PC-3 (cell line): ENCODE results near the gene ABCB10. TPM values are rescaled to one million over a fixed set of nuclear protein-coding genes. Genes with fewer than 3 reads are reported as not detected.

ENCODE experiments used
- ATAC-seq: fragments of 200-7000 bp; cut with Tn5 transposase; 2 replicates; pipeline ENCODE4 v1.9.1; 2020; ENCODE audit warnings: mild to moderate bottlenecking, moderate library complexity
- Bru-seq: library from RNA; stranded (reverse); fragments of 400-500 nt; gene quantifications from one replicate; lab custom pipeline; 2021; lab: Mats Ljungman, UMichigan
- BruChase-seq, 2 experiments: library from RNA; stranded (reverse); fragments of 400-500 nt; gene quantifications; one replicate each; lab custom pipeline; 2021; lab: Mats Ljungman, UMichigan
- BruUV-seq: library from RNA; stranded (reverse); fragments of 400-500 nt; replicated peaks from 2 replicates; lab custom pipeline; 2021; lab: Mats Ljungman, UMichigan
- CTCF ChIA-PET: fragments of 300-600 bp; sonication (Branson Sonifier 250); formaldehyde crosslinking; loops from one replicate; lab custom pipeline; 2022; ENCODE audit warnings: antibody characterized with exemption; lab: Charles Lee
- POLR2A ChIA-PET: fragments of 300-600 bp; sonication (Branson Sonifier 250); formaldehyde crosslinking; loops from one replicate; lab custom pipeline; 2022; ENCODE audit warnings: antibody characterized with exemption; ENCODE audit not compliant: unreplicated experiment; lab: Charles Lee
- DNase-seq: peaks from one replicate; pipeline ENCODE4 v3.0.0-alpha.2; 2015
- H2AFZ ChIP-seq: fragments of 300-600 bp; sonication (generic); 2 replicates; pipeline ENCODE4 v1.6.0; 2016; ENCODE audit warnings: antibody characterized with exemption, low read length
- H3F3A ChIP-seq: fragments of 300-600 bp; sonication (generic); one replicate; pipeline ENCODE4 v1.6.0; 2017; ENCODE audit warnings: antibody characterized with exemption, low read length, control low read depth, mild to moderate bottlenecking; ENCODE audit not compliant: unreplicated experiment
- H3K27ac ChIP-seq: fragments of 300-600 bp; sonication (generic); 2 replicates; pipeline ENCODE4 v1.5.1; 2016; ENCODE audit warnings: mild to moderate bottlenecking, low read length
- H3K27me3 ChIP-seq: fragments of 300-600 bp; sonication (generic); 2 replicates; pipeline ENCODE4 v1.6.1; 2016; ENCODE audit warnings: low read length, mixed read lengths
- H3K36me3 ChIP-seq: fragments of 300-600 bp; sonication (generic); 2 replicates; pipeline ENCODE4 v1.6.1; 2016; ENCODE audit warnings: low read depth, mixed run types, low read length, mixed read lengths
- H3K4me1 ChIP-seq: fragments of 300-600 bp; sonication (generic); 2 replicates; pipeline ENCODE4 v1.5.1; 2016; ENCODE audit warnings: low read length; ENCODE audit not compliant: insufficient read depth
- H3K4me2 ChIP-seq: fragments of 300-600 bp; sonication (generic); 2 replicates; pipeline ENCODE4 v1.6.0; 2016; ENCODE audit warnings: low read length
- H3K4me3 ChIP-seq: fragments of 300-600 bp; sonication (generic); 2 replicates; pipeline ENCODE4 v1.5.1; 2016; ENCODE audit warnings: mild to moderate bottlenecking, low read length, mixed read lengths
- H3K79me2 ChIP-seq: fragments of 300-600 bp; sonication (generic); 2 replicates; pipeline ENCODE4 v1.6.1; 2017; ENCODE audit warnings: low read length, mixed read lengths
- H3K9ac ChIP-seq: fragments of 300-600 bp; sonication (generic); 2 replicates; pipeline ENCODE4 v1.6.0; 2016; ENCODE audit warnings: mild to moderate bottlenecking, low read length
- H3K9me2 ChIP-seq: fragments of 300-600 bp; sonication (generic); replicated peaks from 2 replicates; pipeline ENCODE4 v1.6.1; 2016; ENCODE audit warnings: mixed run types, low read length, mixed read lengths
- H3K9me3 ChIP-seq: fragments of 300-600 bp; sonication (generic); 2 replicates; pipeline ENCODE4 v1.6.1; 2016; ENCODE audit warnings: low read length, mixed read lengths
- H4K20me1 ChIP-seq: fragments of 300-600 bp; sonication (generic); 2 replicates; pipeline ENCODE4 v1.6.1; 2016; ENCODE audit warnings: low read length, mixed read lengths
- CTCF ChIP-seq: fragments of 300-600 bp; sonication (generic); conservative IDR thresholded peaks from 2 replicates; pipeline ENCODE4 v1.5.1; 2017; ENCODE audit warnings: antibody characterized with exemption, low read depth, mild to moderate bottlenecking, low read length
- EZH2 ChIP-seq: fragments of 300-600 bp; sonication (generic); IDR thresholded peaks from one replicate; pipeline ENCODE4 v1.6.1; 2017; ENCODE audit warnings: antibody characterized with exemption, mild to moderate bottlenecking, low read length; ENCODE audit not compliant: unreplicated experiment
- EZH2phosphoT487 ChIP-seq: fragments of 300-600 bp; sonication (generic); IDR thresholded peaks from 2 replicates; pipeline ENCODE4 v1.6.1; 2018; ENCODE audit warnings: mild to moderate bottlenecking, antibody characterized with exemption, low read length, borderline replicate concordance
- intact Hi-C: fragments of 100-400 bp; cut with micrococcal nuclease; formaldehyde crosslinking; loops from 2 replicates; pipeline ENCODE4 v1.9.0; 2023
- long read RNA-seq: library from polyadenylated mRNA; unstranded; transcript quantifications from one replicate; pipeline ENCODE4 v2.0.0, GENCODE V29; 2021; ENCODE audit not compliant: unreplicated experiment
- total RNA-seq: library from RNA; depleted of rRNA; stranded (reverse); fragments of >200 nt; gene quantifications from 2 replicates; pipeline ENCODE4 v1.2.3, GENCODE V29; 2014; rRNA removed

Gene ABCB10
- total RNA-seq (27.4 and 30.4 TPM in 2 replicates), Bru-seq, nascent RNA (percentile 67 among the genes with signal in this experiment), BruChase-seq, experiment 1, labeled RNA remaining after a 6-hour chase (percentile 74 among the genes with signal in this experiment), BruChase-seq, experiment 2, labeled RNA remaining after a 2-hour chase (percentile 74 among the genes with signal in this experiment)
- long read RNA-seq, transcript ABCB10-201 (13 exons, 3,857 nt) = major isoform, 85 of 107 reads
- long read RNA-seq, partial matches to known transcripts = 9 of 107 reads
- long read RNA-seq, other reads (novel, unspliced or antisense) = 13 of 107 reads

DNA sequence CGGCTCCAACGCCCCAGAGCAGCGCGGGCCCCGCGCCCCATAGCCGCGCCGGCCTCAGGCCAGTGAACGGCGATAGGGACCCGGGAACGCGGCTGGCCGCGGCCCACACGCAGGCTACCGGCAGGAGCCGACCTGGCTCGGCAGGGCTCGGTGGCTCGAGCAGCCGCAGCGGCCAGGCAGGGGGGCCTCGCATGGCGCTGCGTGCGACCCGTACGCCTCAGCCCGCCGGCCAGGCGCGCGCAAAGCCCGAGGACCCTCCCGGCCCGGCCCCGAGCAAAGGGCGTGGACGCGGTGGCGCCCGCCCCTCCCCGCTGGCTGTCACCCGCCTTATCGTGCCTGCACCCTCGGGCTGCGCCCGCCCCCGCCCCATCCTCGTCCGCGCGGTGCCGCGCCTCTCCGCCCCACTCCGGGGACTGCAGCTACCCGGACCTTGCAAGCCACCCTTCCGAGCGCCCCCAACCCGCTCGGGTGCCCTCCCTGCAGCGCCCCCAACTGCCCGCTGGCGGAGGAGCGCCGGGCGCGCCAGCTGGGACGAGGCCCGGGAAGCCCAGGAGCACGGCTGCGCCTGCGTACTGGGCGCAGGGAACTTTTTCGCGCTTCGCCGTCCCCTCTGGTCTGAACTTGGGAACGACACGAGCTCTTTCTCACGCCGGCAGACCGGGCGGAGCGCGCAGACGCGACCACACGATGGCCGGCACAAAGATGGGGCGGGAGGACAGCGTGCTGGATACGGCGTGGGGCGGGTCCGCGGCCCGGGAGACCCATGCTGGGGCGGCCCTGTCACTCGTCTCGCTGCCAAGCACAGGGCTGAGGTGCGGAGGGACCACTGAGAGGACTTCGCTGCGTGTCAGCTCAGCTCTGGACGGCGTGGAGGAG is at the start of gene ABCB10:
TSS of gene ABCB10 (minus strand) at position 248 of the 876 bp plus-strand sequence. CDS start at position 193, 55 bp downstream.
- H3K9me2 ChIP-seq = no peaks in the 10 kb centered on the region
- DNase-seq (peak; percentile 100), ATAC-seq (peak; percentile 86)
- H3K4me1 ChIP-seq = peaks cover 23% of the 10 kb centered on the region
- intact Hi-C loops = loop anchor here (1.0 to 2.0 kb wide), 3 partner anchors 50 to 752 kb away; partner anchors contain the start of genes NUP133, TAF5L and URB2
- peak within 1 kb of the TSS; percentile 91 for H3K4me3 ChIP-seq
- no peaks in the 10 kb centered on the region for H3K27me3 ChIP-seq
- H3K27ac ChIP-seq = peak within 1 kb of the TSS; percentile 43
- H3K36me3 ChIP-seq = no peaks in the 10 kb centered on the region
- no peaks in the 10 kb centered on the region for H4K20me1 ChIP-seq
- TF ChIP-seq EZH2phosphoT487 (no peak), CTCF (peak; percentile 93)
- no peaks in the 10 kb centered on the region for H3F3A ChIP-seq
- no TSS peak for BruUV-seq
- ChIA-PET CTCF (interaction anchor here (0.5 to 1.6 kb wide), 8 partner anchors 12 to 325 kb away, joined by 3 to 18 read pairs (median 4); partner anchors contain the start of gene CCSAP), POLR2A (interaction anchor here (0.5 to 1.4 kb wide), 5 partner anchors 51 to 546 kb away, joined by 3 to 26 read pairs (median 3); partner anchors contain the start of gene NUP133)
- peak within 1 kb of the TSS; percentile 94 for H2AFZ ChIP-seq
- peak within 1 kb of the TSS; percentile 95 for H3K4me2 ChIP-seq
- H3K9me3 ChIP-seq = no peaks in the 10 kb centered on the region
- peaks cover 41% of the 10 kb centered on the region for H3K79me2 ChIP-seq
- peak within 1 kb of the TSS; percentile 79 for H3K9ac ChIP-seq

DNA sequence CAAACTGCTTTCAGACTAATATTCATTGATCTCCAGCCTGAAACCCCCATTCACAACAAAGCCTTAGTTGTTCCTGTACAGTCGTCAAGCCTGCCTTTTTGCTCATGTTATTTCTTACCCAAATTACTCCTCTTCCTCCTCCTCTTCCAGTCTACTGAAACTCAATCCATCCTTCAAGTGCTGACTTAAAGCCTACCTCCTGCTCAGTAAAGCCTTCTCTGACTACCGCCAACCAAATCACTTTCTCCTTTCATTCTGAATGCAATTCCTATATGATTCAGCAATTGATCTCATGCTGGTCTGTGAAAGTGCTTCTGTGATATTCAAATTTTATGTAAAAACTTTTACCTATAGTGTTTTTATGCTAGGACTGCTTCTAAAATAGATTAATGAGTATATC is 48.9 kb upstream of the ABCB10 start:
- no peaks in the 10 kb centered on the region for H4K20me1 ChIP-seq
- no peaks in the 10 kb centered on the region for H3K79me2 ChIP-seq
- DNase-seq (no peak), ATAC-seq (no peak)
- BruUV-seq = no TSS peak
- peaks cover 63% of the 10 kb centered on the region for H3K36me3 ChIP-seq
- no peaks in the 10 kb centered on the region for H3K9me2 ChIP-seq
- no peak for TF ChIP-seq EZH2phosphoT487
- TF ChIP-seq CTCF = no peak
- no peak for TF ChIP-seq EZH2
- no peaks in the 10 kb centered on the region for H3K9me3 ChIP-seq
- CTCF ChIA-PET = no interaction called here
- intact Hi-C loops = no loop called here
- H3K4me1 ChIP-seq = no peaks in the 10 kb centered on the region
- H3K27me3 ChIP-seq = no peaks in the 10 kb centered on the region
- no peak overlapping the region for H2AFZ ChIP-seq
- no peak overlapping the region for H3K4me2 ChIP-seq
- H3F3A ChIP-seq = no peaks in the 10 kb centered on the region
- POLR2A ChIA-PET = no interaction called here
- no peak overlapping the region for H3K27ac ChIP-seq
- H3K4me3 ChIP-seq = no peak overlapping the region
- H3K9ac ChIP-seq = no peak overlapping the region
